SK-N-SH (cell line): ENCODE data around the gene COL3A1. TPM values are rescaled to one million over a fixed set of nuclear protein-coding genes. Genes with fewer than 3 reads are reported as not detected.

Experiments
- CTCF ChIA-PET: fragments of 300-600, 350-600 bp; formaldehyde crosslinking; extraction: SDS; loops from one replicate; lab custom pipeline; 2021; lab: Yijun Ruan, JAX
- POLR2A ChIA-PET: fragments of 350-600 bp; sonication (Branson Sonifier 250); formaldehyde crosslinking; extraction: SDS; loops from one replicate; lab custom pipeline; 2020; ENCODE audit warnings: antibody characterized with exemption, inconsistent platforms; lab: Yijun Ruan, JAX
- DNase-seq: peaks from one replicate; pipeline ENCODE4 v3.0.0; 2012
- H2AFZ ChIP-seq: fragments of 200-600 bp; sonication (generic); 2 replicates; pipeline ENCODE4 v1.8.1; 2016; ENCODE audit warnings: antibody characterized with exemption, mild to moderate bottlenecking, low read depth
- H3F3A ChIP-seq: fragments of 200-600 bp; sonication (generic); replicated peaks from 2 replicates; pipeline ENCODE3; 2016; ENCODE audit warnings: antibody characterized with exemption, mild to moderate bottlenecking; ENCODE audit not compliant: insufficient read depth
- H3K27ac ChIP-seq, 2 experiments: fragments of 200-500 bp in 1 of 2; fragments of 200-600 bp in 1 of 2; sonication (Bioruptor generic) in 1 of 2; sonication (generic), shearing (Covaris generic) in 1 of 2; 2 replicates each; pipeline versions ENCODE4 v1.5.1 to v1.6.1; 2014 to 2016; ENCODE audit warnings: low read depth in 2 of 2, inconsistent platforms in 1 of 2, low read length in 1 of 2, mild to moderate bottlenecking in 1 of 2, mixed read lengths in 1 of 2
- H3K27me3 ChIP-seq: fragments of 200-600 bp; sonication (generic), shearing (Covaris generic); 2 replicates; pipeline ENCODE4 v1.6.1; 2016; ENCODE audit warnings: mixed run types; ENCODE audit not compliant: insufficient read depth
- H3K36me3 ChIP-seq, 2 experiments: fragments of 200-500 bp in 1 of 2; fragments of 200-600 bp in 1 of 2; sonication (Bioruptor generic) in 1 of 2; sonication (generic) in 1 of 2; replicated peaks in 1 of 2; 2 replicates each; pipeline versions ENCODE3 to v1.5.1; 2014 to 2016; ENCODE audit warnings: low read length in 1 of 2, mild to moderate bottlenecking in 1 of 2; ENCODE audit not compliant: insufficient read depth in 2 of 2, control insufficient read depth in 1 of 2
- H3K4me1 ChIP-seq, 2 experiments: fragments of 200-500 bp in 1 of 2; fragments of 200-600 bp in 1 of 2; sonication (Bioruptor generic) in 1 of 2; sonication (generic), shearing (Covaris generic) in 1 of 2; 2 replicates each; pipeline versions ENCODE4 v1.5.1 to v1.6.1; 2014 to 2016; ENCODE audit warnings: low read depth in 1 of 2, low read length in 1 of 2, mixed run types in 1 of 2; ENCODE audit not compliant: insufficient read depth in 2 of 2, control insufficient read depth in 1 of 2
- H3K4me2 ChIP-seq: fragments of 200-600 bp; sonication (generic), shearing (Covaris generic); 2 replicates; pipeline ENCODE4 v1.6.1; 2017; ENCODE audit warnings: mixed run types
- H3K4me3 ChIP-seq, 2 experiments: fragments of 200-500 bp in 1 of 2; fragments of 200-600 bp in 1 of 2; sonication (Bioruptor generic) in 1 of 2; sonication (generic), shearing (Covaris generic) in 1 of 2; 2 replicates each; pipeline versions ENCODE4 v1.5.1 to v1.8.1; 2014 to 2016; ENCODE audit warnings: low read depth in 2 of 2, inconsistent platforms in 1 of 2, low read length in 1 of 2, mild to moderate bottlenecking in 1 of 2, mixed read lengths in 1 of 2, moderate library complexity in 1 of 2
- H3K79me2 ChIP-seq: fragments of 200-600 bp; sonication (generic); 2 replicates; pipeline ENCODE4 v1.8.1; 2017; ENCODE audit warnings: mild to moderate bottlenecking; ENCODE audit not compliant: insufficient read depth
- H3K9ac ChIP-seq: fragments of 200-600 bp; sonication (generic); 2 replicates; pipeline ENCODE4 v1.6.1; 2017; ENCODE audit warnings: mixed run types
- H3K9me2 ChIP-seq: fragments of 200-600 bp; sonication (generic); 2 replicates; pipeline ENCODE4 v1.6.1; 2017; ENCODE audit warnings: mixed run types
- H3K9me3 ChIP-seq: fragments of 200-600 bp; sonication (generic); 2 replicates; pipeline ENCODE4 v1.6.1; 2017; ENCODE audit warnings: mixed run types, mild to moderate bottlenecking, moderate library complexity
- H4K20me1 ChIP-seq: fragments of 200-600 bp; sonication (generic); 2 replicates; pipeline ENCODE4 v1.6.1; 2017; ENCODE audit warnings: mild to moderate bottlenecking, mixed run types; ENCODE audit not compliant: insufficient read depth
- CHD2 ChIP-seq: fragments of 150-350 bp; IDR thresholded peaks from 2 replicates; pipeline ENCODE4 v1.6.1; 2018; ENCODE audit warnings: low read length; ENCODE audit not compliant: partially characterized antibody
- EZH2phosphoT487 ChIP-seq: fragments of 200-600 bp; sonication (generic); IDR thresholded peaks from 2 replicates; pipeline ENCODE4 v1.6.1; 2017; ENCODE audit warnings: low read depth, mixed run types, mild to moderate bottlenecking, antibody characterized with exemption, moderate library complexity, borderline replicate concordance
- FOXM1 ChIP-seq: IDR thresholded peaks from 2 replicates; pipeline ENCODE4 v1.4.0; 2012; ENCODE audit warnings: low read depth, mild to moderate bottlenecking
- GABPA ChIP-seq: IDR thresholded peaks from 2 replicates; pipeline ENCODE4 v1.4.0; 2012; ENCODE audit warnings: low read depth, mild to moderate bottlenecking
- IRF3 ChIP-seq: fragments of 150-350 bp; IDR thresholded peaks from 2 replicates; pipeline ENCODE4 v1.6.1; 2016; ENCODE audit warnings: mild to moderate bottlenecking, low read depth, low read length
- NRF1 ChIP-seq: IDR thresholded peaks from 2 replicates; pipeline ENCODE4 v1.6.1; 2012; ENCODE audit warnings: low read depth, mild to moderate bottlenecking, low read length
- POLR2AphosphoS5 ChIP-seq: IDR thresholded peaks from 2 replicates; pipeline ENCODE4 v1.6.1; 2012; ENCODE audit warnings: low read depth, low read length
- SMC3 ChIP-seq: IDR thresholded peaks from 2 replicates; pipeline ENCODE4 v1.6.1; 2012; ENCODE audit warnings: low read depth, low read length, improper control_type of control experiment
- YY1 ChIP-seq: IDR thresholded peaks from 2 replicates; pipeline ENCODE4 v1.4.0; 2012; ENCODE audit warnings: low read depth, mild to moderate bottlenecking
- WGBS: methylation state at CpG from one replicate; pipeline ENCODE4 v1.1.6; 2017; ENCODE audit warnings: low lambda C conversion rate; 5-methylcytosine and 5-hydroxymethylcytosine counted together
- polyA plus RNA-seq, 3 experiments: library from polyadenylated mRNA; depleted of rRNA; stranded (reverse); fragments of >200 nt; gene quantifications; 2 replicates each; pipeline ENCODE4 v1.2.3, GENCODE V29; 2012
- TF ChIP-seq, protein P1 (sequence below): IDR thresholded peaks from 2 replicates; pipeline ENCODE4 v1.6.1; 2012; ENCODE audit warnings: mild to moderate bottlenecking, low read depth, low read length, moderate library complexity

COL3A1 gene
- polyA plus RNA-seq, 1 of the 3 experiments (the other 2 are of a cell fraction): 987 TPM

DNA sequence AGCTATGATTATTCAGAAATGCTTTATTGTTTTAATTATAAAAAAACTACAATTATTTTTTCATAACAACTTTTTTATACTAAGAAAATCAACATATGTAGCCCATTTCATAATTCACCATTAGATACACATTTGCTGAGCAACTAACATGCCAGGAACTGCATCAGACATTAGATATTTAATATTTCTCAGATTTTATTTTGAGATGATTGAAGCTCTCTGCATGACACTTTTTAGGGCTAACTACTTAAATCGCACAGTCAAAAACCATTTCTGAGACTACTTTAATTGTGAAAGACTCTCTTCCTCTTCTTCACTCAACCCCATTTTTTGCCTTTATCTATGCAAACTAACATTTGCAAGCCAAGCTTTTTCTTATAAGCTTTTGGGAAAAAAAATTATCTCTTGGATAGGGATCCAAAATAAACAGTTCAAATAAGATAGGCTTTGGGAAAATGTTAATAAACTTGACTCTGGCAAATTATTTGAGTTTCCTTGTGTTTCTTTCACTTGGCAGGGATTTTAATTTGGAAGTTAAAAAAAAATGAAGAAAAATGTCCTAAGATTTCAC is 9.1 kb upstream of the COL3A1 start:
- no peak overlapping the region for H3K27ac ChIP-seq
- H3F3A ChIP-seq: peaks cover 21% of the 10 kb centered on the region
- WGBS: 100% methylated on average over 1 of the region's 1 CpG
- no peak overlapping the region for H3K4me2 ChIP-seq
- H3K9me2 ChIP-seq: no peaks in the 10 kb centered on the region; the same call in 1 of the 2 replicates
- H3K4me3 ChIP-seq: no peak overlapping the region
- TF ChIP-seq GABPA (no peak), POLR2AphosphoS5 (no peak), EZH2phosphoT487 (no peak), SMC3 (no peak), YY1 (no peak)
- ChIA-PET POLR2A (no interaction called here), CTCF (interaction anchor here (0.7 to 1.4 kb wide), 2 partner anchors 25 to 406 kb away, joined by 3 to 4 read pairs; no protein-coding TSS in a partner anchor)
- peaks cover 0 to 16% of the 10 kb centered on the region in 2 experiments; a peak in 1 of 4 replicates for H3K4me1 ChIP-seq
- H3K9ac ChIP-seq: no peak overlapping the region
- no peaks in the 10 kb centered on the region for H3K27me3 ChIP-seq
- no peaks in the 10 kb centered on the region for H3K79me2 ChIP-seq
- H3K36me3 ChIP-seq: no peaks in the 10 kb centered on the region
- no peaks in the 10 kb centered on the region for H3K9me3 ChIP-seq
- no peaks in the 10 kb centered on the region for H4K20me1 ChIP-seq
- no peak overlapping the region for H2AFZ ChIP-seq
- DNase-seq: no peak

DNA sequence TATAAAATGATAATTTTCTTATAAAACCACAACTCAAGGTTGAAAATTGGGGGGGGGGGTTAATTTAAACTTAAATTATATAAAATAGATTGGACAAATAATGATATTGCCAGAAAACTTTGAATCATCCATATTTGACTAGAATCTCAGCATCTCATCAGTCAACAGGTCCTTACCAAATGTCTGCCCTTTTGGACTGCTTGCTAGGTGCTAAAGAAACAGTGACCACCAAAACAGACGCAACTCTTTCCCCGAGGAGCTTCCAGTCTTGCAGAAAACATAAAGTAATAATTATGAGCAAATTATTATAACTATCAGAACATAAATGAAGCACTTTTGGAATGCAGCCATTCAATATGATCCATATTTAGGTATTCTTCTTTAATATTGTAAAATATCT is 8.6 kb upstream of the COL3A1 start:
- no peaks in the 10 kb centered on the region for H3K79me2 ChIP-seq
- no peak overlapping the region for H3K4me2 ChIP-seq
- no peaks in the 10 kb centered on the region for H3K36me3 ChIP-seq
- DNase-seq: no peak
- CTCF ChIA-PET: interaction anchor here (0.7 kb wide), 1 partner anchor 406 kb away, joined by 3 read pairs; no protein-coding TSS in a partner anchor
- no peak overlapping the region for H3K4me3 ChIP-seq
- no peak for TF ChIP-seq SMC3
- no peak for TF ChIP-seq GABPA
- TF ChIP-seq, protein P1, sequence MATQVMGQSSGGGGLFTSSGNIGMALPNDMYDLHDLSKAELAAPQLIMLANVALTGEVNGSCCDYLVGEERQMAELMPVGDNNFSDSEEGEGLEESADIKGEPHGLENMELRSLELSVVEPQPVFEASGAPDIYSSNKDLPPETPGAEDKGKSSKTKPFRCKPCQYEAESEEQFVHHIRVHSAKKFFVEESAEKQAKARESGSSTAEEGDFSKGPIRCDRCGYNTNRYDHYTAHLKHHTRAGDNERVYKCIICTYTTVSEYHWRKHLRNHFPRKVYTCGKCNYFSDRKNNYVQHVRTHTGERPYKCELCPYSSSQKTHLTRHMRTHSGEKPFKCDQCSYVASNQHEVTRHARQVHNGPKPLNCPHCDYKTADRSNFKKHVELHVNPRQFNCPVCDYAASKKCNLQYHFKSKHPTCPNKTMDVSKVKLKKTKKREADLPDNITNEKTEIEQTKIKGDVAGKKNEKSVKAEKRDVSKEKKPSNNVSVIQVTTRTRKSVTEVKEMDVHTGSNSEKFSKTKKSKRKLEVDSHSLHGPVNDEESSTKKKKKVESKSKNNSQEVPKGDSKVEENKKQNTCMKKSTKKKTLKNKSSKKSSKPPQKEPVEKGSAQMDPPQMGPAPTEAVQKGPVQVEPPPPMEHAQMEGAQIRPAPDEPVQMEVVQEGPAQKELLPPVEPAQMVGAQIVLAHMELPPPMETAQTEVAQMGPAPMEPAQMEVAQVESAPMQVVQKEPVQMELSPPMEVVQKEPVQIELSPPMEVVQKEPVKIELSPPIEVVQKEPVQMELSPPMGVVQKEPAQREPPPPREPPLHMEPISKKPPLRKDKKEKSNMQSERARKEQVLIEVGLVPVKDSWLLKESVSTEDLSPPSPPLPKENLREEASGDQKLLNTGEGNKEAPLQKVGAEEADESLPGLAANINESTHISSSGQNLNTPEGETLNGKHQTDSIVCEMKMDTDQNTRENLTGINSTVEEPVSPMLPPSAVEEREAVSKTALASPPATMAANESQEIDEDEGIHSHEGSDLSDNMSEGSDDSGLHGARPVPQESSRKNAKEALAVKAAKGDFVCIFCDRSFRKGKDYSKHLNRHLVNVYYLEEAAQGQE: no peak
- no peak for TF ChIP-seq EZH2phosphoT487
- no peak for TF ChIP-seq IRF3
- no peak for TF ChIP-seq CHD2
- no peak for TF ChIP-seq NRF1
- TF ChIP-seq FOXM1: no peak
- H3K27me3 ChIP-seq: no peaks in the 10 kb centered on the region
- POLR2A ChIA-PET: no interaction called here
- H3K9me2 ChIP-seq: no peaks in the 10 kb centered on the region; the same call in 1 of the 2 replicates
- 91% methylated on average over 2 of the region's 2 CpGs for WGBS
- no peak overlapping the region for H2AFZ ChIP-seq
- H3F3A ChIP-seq: peaks cover 21% of the 10 kb centered on the region
- H3K9ac ChIP-seq: no peak overlapping the region
- H3K27ac ChIP-seq: no peak overlapping the region
- no peaks in the 10 kb centered on the region for H4K20me1 ChIP-seq
- H3K4me1 ChIP-seq: peaks cover 0 to 20% of the 10 kb centered on the region in 2 experiments; a peak in 2 of 4 replicates
- H3K9me3 ChIP-seq: no peaks in the 10 kb centered on the region
